GM04504 (cell line): ENCODE data around the gene NAV2.
"Not testable (repeated sequence)": the region's sequence is repeated elsewhere in the genome, so short reads cannot be mapped to it uniquely, and the experiment has no call there.

Experiments used
- DNase-seq: peaks from one replicate; pipeline ENCODE4 v3.0.0-alpha.2; 2012; ENCODE audit warnings: low read depth

The NAV2 gene

DNA sequence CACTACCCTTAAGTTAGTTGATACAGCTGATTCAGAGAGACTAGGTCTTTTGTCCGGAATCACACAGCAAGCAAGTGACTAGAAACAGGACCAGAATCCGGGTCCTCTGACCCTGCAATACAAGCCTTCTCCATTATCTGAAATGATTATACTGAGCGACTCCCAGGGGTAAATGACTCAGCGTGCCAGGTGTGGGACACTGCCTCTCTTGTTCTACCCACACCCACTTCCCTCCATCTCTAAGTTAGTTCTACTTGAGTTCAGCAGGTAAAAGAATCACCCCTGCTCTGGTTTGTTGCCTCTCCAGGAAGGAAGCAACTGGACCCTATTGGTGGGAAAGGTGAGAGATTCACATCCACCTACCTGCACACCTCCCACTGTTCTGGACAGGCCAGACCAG lies 290.7 kb downstream of the NAV2 start:
- DNase-seq = no peak

DNA sequence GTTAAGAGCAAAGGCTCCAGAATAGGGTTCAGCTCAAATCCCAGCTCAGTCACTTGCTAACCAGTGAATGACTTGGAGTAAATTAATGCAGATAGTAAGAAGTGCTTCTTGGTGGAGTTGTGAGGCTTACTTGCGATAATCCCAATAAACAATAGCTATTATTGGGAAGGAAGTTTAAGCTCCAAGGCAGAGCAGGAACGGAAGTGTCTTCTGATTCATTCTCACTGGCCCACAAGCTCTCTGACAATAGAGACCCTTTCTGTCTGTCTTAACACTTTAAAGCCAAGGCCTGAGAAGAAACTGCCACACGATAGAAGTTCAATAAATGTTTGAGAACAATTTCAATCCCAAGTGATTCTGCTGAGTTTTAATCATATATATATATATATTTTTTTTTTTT lies 292.2 kb downstream of the NAV2 start:
- no peak for DNase-seq

DNA sequence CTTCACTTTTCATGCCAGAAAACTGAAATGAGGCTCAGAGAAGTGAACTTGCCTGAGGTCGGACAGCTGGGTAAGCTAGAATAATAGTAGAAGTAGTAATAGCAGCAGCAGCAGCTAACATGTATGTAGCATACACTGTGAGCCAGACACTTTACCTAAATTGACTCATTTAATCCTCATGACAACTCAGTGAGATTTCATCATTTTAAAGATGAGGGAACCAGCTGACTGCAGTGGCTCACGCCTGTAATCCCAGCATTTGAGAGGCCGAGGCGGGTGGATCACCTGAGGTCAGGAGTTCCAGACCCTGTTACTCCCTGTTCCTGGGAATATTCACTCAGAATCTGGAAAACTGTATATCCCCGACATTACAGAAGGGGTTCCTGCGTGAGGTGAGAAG lies 293.1 kb downstream of the NAV2 start:
- DNase-seq = no peak

DNA sequence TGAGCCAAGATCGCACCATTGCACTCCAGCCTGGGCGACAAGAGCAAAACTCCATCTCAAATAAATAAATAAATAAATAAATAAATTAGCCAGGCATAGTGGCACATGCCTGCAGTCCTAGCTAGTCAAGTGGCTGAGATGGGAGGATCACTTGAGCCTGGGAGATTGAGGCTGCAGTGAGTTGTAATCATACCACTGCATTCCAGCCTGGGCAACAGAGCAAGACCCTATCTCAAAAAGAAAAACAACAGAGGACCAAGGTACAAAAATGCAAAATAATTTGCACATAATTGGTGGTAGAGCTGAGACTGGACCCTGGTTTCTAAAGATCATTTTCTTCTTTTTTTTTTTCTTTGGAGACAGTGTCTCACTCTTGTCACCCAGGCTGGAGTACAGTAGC lies 294.0 kb downstream of the NAV2 start:
- DNase-seq = not testable (repeated sequence)

DNA sequence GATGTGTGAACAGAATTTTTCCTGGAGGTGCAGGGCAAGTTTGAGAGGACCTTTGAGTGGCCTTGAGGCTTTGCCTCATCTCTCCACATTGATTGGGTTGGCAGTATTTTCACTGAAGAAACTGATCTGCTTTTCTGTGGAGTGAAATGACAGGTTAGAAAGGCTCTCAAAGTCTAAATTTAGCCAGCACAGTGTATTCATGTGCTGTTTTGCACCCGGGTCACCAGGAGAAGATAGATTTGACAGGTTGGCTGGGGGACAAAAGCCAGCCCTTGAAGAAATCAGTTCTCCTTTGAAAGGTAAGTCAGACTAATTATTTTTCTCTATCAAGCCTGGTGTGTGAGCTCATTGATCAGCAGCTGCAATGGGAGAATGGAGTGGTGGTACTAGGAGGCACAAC lies 294.7 kb downstream of the NAV2 start:
- DNase-seq = no peak

DNA sequence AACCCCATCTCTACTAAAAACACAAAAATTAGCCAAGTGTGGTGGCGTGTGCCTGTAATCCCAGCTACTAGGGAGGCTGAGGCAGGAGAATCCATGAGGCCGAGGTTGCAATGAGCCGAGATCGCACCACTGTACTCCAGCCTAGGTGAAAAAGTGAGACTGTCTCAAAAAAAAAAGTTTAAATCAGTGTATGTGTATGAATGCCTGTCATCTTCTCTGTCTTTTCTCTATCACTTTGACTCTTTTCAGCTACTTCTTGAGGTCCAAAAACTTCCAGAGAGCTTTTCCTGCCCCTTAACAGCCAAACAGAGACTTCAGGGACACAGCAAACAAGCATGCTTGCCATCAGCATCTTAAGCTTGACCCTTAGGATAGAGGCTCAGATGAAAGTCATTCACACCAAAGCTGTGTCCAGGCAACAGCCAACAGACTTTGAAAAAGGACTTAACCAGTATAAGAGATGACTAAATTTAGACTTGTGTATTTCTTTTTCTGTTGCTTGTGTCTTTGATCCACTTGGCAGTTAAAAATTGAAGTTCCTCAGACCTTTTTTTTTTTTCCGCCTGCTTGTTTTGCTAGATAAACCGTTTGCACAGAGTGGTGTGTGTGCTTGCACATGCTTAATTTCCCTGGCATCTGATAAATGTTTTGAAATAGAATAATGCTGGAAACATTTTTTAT lies 295.7 kb downstream of the NAV2 start:
- no peak for DNase-seq

DNA sequence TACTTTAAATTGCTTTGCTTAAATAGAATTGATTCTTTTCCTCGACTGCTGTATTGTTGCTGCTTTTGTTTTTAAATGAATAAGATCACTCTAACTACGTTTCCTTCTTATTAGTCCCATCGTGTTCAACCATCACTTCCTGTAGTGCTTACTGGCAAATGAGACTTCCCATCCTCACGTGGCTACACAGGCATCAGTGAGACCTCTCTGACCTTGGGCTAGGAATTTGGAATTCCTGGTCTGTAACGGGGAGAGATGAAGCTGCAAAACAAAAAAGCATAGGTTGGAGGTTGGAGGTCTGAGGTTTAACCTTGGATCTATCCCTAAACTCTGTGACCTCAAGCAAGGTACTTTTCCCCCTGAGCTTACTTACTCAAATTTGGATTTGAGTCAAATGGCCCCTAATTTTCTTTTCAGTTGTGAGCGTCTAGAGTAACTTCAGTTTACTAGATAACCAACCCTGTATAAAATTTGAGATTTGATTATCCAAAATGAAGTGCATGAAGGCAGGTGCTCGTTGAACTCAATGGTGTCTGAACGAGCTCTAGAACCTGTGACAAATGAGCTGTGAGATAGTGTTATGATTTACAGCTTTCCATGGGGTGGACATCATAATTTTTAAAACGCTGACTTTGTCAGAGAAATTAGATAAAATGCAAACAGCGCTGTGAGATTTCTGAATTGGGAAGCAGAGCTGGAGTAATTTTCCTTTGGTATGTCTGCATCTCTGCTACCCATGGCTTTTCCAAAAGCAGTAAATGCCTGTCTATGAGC lies 296.4 kb downstream of the NAV2 start:
- DNase-seq = no peak

DNA sequence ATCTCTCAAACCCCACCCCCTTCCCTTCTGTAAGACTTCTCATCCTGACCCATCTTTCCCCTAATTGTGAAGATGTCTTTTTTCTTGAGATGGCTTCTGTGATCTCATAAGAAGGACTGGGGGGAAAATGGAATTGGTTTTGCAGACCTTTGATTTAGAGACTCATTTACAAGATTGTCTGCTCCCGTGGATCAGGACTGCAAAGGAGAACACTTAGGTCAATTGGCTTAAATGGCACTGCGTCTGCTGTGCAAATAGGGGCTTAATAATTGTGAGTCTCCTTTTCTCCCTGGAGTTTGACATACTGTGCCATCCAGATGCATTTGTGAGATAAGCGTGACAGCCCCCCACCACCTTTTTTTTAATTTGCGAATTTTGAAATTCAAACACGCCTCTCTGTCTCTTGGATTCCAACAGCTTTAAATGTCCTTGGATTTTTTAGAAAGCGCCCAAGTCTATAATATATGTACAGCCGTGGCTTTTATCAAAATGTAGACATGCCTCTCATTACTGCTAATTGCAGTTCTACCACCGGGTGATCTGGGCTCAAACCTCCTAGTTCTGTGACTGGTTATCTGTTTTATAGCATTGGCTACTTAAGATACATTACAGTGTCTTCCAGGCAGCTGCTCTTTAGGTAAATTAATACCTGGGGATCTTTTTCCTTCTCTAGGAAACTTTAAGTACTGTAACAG lies 297.7 kb downstream of the NAV2 start:
- DNase-seq = no peak

DNA sequence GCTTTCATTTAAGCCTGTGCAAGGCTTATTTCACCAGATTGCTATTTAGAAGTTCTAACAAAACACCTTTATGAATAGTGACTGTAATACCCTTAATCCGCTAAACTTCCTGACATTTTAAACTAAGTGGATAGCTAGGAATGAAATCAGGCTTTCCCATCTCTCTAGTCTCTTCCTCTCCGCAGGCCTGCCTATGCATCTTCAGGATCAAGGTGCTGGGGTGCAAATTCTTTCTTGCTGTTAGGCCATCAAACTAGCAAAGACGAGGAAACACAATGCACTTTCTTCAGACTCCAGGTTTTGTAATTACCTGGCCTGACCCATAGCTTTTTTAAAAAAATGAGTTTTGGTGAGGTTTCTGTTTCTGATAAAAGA lies 298.2 kb downstream of the NAV2 start:
- DNase-seq = no peak

DNA sequence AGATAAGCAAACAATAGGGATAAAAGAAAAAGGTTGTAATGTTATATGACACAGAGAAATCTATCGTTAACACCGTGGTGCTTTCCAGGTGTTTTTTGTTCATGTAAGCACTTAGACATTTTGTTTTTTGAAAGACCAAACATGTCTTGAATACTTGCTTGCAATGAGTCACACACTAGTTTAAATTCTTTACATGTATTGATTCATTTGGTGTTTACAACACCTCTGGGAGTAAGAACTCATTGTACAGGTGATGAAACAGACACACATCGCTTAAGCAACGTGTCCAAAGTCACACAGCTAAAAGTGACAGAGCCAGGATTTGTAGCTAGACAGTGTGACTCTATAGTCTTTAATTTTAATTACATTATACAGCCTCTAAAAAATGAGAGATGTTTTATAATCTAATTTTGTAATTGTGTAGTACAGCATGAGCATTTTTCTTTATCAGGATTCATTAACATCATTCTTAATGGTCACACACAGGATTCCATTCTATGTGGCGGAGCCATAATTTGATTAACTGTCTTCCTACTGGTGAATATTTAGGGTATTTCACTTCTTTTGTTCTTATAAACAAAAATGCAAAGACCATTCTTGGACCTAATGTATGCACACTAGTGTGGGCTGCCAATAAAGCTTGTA lies 298.8 kb downstream of the NAV2 start:
- no peak for DNase-seq

DNA sequence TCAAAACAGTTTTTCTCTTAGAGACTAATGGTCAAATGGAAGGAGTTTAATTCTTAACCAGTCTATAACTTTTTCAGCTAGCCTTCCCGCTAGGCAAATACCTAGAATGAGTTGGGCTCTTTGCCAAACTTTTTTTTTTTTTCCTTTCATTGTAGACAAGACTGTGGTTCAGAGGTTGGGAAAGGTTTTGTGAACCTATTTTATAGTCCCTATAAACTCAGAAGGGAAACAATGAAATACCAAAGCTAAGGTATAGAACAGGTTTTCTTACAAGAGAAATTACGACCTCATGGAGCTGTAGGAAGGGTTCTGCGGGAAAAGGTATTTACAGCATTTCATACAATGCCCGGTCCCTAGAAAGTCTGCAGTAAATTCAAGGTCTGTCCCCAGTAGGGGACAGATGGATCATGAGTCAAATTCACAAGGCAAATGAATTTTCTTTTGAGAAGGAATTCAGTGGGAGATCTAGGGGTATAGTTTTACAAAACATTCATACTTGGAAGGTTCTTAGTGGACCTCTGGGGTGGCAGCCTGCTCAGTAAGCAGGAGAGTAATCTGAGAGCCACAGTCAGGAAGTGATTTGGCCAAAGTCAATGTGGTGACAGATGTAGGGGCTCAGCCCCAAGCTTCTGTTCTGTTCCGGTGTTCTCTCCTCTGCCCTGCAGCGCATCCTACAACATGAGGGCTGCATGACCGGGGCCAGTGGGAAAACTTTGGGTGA lies 300.9 kb downstream of the NAV2 start:
- DNase-seq = no peak

DNA sequence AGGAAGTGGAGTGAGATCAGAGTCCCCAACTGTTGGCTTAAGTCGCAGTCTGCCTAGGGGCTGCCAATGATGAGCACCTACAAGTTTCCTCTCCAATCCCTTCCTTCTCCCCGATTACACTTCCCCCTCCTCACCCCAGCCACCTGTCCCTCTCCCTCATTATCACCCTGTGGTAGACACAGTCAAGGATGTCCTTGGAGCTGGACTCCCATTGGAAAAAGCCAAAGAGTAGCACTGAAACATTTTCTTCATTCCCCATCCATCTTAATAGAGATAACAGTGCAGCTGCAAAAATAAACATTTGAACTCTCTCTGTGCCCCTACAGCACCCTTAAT lies 301.4 kb downstream of the NAV2 start:
- DNase-seq = no peak

DNA sequence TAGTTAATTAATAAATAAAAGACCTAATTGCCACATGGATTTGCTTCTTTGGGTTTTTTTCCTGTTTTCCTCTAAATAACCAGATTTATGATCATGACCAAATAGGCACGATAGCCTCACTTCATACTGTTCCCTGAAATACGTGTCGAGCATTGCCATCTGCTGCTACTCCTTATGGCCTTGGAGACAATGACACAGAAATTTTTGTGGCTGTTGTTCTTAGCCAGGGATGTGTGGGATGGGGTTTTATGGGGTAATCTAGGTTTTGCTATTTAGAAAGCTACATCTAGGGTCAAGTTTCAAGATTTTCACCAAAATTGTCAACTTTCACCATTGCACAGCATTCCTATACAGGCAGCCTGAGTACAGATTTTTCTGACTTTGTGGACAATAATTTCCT lies 302.5 kb downstream of the NAV2 start:
- peak; percentile 23 for DNase-seq

DNA sequence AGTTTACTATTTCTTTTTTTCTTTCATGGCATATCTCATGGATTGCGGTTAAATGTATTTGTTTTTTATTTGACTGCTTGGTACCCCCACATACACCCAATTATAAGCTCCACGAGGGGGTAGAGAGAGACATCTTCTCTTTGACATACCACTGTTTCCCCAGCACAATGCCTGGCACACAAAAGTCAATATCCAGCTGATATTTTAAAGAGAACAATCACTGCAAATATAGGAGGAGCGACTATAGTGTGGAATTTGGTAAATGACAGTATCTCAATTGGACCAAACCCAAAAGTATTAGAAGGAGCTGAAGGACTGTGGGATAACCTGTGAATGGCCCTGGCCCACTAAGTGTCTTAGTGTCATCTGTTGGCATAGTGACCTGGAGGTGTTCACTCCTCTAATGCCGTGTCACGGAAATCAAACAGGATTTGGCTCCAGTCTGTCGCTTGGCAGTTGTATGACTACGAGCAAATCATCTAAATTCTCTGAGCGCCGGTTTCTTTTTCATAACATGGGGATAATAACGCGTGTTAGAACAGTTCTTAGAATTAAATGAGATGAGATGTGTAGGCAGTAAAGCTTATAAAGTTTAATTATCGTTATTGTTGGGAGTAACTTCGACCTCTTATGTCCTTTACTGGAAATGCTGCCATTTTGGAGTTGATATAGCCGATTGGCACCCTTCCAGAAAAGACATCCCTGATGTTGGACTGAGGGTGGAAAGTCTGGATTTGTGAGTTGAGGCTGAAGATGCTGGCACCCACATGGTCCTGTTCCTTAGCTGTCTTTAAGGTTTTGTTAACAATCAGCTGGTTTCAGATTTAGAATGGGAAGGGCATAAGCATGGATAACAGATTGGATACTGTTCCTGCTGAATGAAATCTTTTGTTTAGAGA lies 303.1 kb downstream of the NAV2 start:
- DNase-seq = no peak

DNA sequence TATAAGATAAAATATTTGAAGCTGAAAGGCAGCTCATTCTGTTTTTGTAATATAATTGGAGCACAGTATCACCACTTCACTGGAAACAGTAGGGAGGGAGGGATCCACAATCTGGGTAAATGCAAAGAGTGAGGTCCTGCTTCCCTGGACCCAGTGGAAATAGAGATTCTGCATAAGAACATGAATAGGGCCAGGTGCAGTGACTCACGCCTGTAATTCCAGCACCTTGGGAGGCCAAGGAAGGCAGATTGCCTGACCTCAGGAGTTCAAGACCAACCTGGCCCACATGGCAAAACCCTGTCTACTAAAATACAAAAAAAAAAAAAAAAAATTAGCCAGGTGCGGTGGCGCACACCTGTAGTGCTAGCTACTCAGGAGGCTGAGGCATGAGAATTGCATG lies 303.9 kb downstream of the NAV2 start:
- DNase-seq = no peak

DNA sequence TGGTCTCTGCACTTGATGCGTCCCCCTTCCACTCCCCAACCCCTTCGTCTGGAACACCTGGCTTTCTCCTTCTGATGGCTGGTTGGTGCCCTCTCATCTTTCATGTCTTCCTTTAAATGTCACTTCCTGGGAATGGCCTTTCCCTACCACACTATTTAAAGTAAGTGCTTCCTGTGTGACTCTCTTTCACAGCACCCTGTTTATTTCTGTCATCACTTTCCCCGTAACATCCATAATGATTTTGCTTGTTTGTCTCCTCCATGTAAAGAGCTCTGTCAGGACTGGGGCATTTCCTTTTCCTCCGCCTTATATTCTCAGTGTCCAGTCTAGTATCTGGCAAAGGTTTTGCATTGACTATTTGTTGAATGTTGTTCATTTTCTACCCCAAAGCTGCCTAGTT lies 304.7 kb downstream of the NAV2 start:
- DNase-seq = no peak

DNA sequence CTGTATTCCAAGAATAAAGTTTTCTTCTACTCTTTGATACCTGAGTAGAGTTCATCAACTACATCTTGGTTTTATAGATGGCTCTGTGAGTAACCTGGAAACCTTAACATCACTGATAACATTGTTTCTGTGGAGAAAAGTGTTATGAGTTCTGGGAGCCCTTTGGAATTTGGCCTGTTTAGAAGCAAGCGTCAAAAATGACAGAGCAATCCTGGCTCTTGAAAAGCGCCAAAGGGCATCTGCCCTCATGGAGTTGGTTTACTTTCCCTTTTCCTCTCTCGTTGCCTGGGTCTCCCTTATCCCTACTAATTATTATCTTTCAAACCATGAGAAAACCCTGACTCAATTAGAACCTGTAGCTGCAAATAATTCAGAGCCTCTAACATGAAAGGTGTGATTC lies 307.6 kb downstream of the NAV2 start:
- DNase-seq = no peak

DNA sequence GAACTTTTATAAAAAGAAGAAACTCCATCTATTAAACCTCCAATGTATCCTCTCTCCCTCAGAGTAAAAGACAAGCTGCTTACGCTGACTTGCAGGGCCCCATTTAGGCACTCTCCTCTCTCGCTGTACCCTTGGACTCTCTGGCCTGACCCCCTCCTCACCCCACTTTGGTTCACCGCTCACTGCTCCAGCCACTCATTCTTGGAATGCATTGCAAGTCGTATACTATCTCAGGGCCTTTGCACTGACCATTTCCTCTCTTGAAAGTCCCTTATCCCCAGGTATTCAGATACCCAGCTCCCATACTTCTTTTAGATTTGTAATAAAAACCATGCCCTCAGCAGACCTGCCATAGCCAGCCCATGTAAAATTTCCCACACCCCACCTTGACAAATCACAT lies 308.1 kb downstream of the NAV2 start:
- no peak for DNase-seq

DNA sequence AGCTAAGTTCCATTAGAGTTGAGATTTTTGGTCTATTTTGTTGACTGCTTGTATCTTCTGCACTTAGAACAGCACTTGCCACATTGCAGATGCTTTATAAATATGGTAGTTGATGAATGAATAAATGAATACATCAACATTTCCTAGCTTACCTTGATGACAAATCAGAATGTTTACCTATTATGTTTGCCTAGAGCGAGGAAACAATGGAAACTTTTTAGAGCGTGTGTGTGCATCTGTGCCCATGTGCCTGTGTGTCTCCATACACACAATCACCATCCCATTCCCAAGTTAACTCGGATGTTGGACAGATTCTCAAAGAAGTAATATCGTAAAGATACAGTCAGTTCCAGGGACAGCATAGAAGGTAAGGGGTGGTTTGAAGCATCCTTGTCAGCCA lies 308.6 kb downstream of the NAV2 start:
- no peak for DNase-seq

DNA sequence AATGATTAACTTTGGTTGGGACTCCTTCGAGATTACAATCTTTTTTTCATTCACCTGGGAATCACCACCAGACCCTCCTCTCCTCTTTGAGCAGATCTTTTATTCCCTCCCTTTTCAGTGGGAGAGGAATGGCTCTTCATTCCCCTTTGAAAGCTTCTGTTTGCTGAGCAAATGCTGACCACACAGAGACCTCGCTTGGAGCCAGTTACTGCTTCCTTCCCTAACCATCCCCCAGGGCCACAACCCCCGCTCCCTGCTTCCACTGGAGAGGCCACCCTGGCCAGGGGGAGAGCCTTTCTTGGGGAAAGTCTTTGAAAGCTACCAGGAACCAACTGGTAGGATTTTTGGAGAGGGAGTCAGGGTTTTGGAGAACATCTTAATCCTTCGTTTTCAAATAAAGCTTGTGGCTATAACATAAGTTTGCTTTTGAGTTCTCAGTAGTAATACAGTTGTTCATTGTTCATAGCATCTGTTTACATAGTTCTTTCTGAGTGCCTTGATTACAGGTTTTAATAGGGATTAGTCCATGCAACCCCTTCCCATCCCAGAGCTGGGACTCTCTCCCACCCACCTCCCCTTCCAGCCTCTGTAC lies 309.2 kb downstream of the NAV2 start:
- DNase-seq = no peak
